Stomach (tissue), 9 donors: ENCODE data around the gene URGCP. TPM values are rescaled to one million over a fixed set of nuclear protein-coding genes. Genes with fewer than 3 reads are reported as not detected.
"Not testable (repeated sequence)": the region's sequence is repeated elsewhere in the genome, so short reads cannot be mapped to it uniquely, and the experiment has no call there.

Experiments used
- DNase-seq, 2 donors: peaks; one replicate each; pipeline versions ENCODE4 v3.0.0 to v3.0.0-alpha.2; 2013 to 2019
- H3K27ac ChIP-seq, 5 donors: fragments of 200-600 bp in 4 of 5; sonication (generic) in 4 of 5; one replicate each; pipeline ENCODE4 v1.5.1; 2013 to 2019; ENCODE audit warnings: mild to moderate bottlenecking in 1 of 5, moderate library complexity in 1 of 5
- H3K27me3 ChIP-seq, 3 donors: fragments of 200-600 bp; sonication (generic); one replicate each; pipeline ENCODE4 v1.5.1; 2017 to 2019; ENCODE audit warnings: mixed run types in 1 of 3
- H3K36me3 ChIP-seq, 4 donors: fragments of 200-600 bp; sonication (generic); 1 replicate in 3 of 4; 2 replicates in 1 of 4; pipeline ENCODE4 v1.5.1; 2016 to 2019
- H3K4me1 ChIP-seq, 4 donors: fragments of 200-600 bp; sonication (generic); one replicate each; pipeline ENCODE4 v1.5.1; 2016 to 2019
- H3K4me3 ChIP-seq, 4 donors: fragments of 200-600 bp; sonication (generic) in 3 of 4; one replicate each; pipeline ENCODE4 v1.5.1; 2016 to 2019; ENCODE audit warnings: mild to moderate bottlenecking in 1 of 4
- H3K9me3 ChIP-seq, 4 donors: fragments of 200-600 bp; sonication (generic); one replicate each; pipeline ENCODE4 v1.5.1; 2016 to 2019
- EP300 ChIP-seq: sonication (generic); formaldehyde crosslinking; IDR thresholded peaks from one replicate; pipeline ENCODE4 v1.6.1; 2017; ENCODE audit warnings: antibody characterized with exemption
- POLR2A ChIP-seq, 4 donors: fragments of 450-650 bp; IDR thresholded peaks; one replicate each; pipeline ENCODE4 v1.6.1; 2016; ENCODE audit warnings: antibody characterized with exemption in 4 of 4, control low read depth in 2 of 4, mild to moderate bottlenecking in 1 of 4, moderate library complexity in 1 of 4
- POLR2AphosphoS5 ChIP-seq, 3 donors: sonication (generic); formaldehyde crosslinking; IDR thresholded peaks; one replicate each; pipeline ENCODE4 v1.6.1; 2016; ENCODE audit warnings: antibody characterized with exemption in 3 of 3
- WGBS, 5 donors: extraction: QIAGEN DNeasy Blood & Tissue Kit in 3 of 5; methylation state at CpG; one replicate each; pipeline versions ENCODE4 v1.1.5 to v1.1.7; 2013 to 2018; 5-methylcytosine and 5-hydroxymethylcytosine counted together
- intact Hi-C: fragments of 100-400 bp; cut with DNase I; formaldehyde crosslinking; loops from one replicate; pipeline ENCODE4 v1.15.1; 2023; ENCODE audit warnings: low total_unique reads
- polyA plus RNA-seq, 3 donors: library from polyadenylated mRNA; stranded (reverse); fragments of 200-250 nt; gene quantifications; one replicate each; pipeline ENCODE4 v1.2.3, GENCODE V29; 2013
- small RNA-seq, 4 donors: library from RNA; depleted of rRNA; stranded (forward); fragments of <200 nt; gene quantifications; one replicate each; pipeline ENCODE3, GENCODE V24; 2016
- total RNA-seq, 5 donors: library from RNA; depleted of rRNA; stranded (reverse); fragments of >200 nt; gene quantifications; one replicate each; pipeline versions ENCODE4 v1.1.0 to v1.2.3, GENCODE V29; 2014 to 2016
- TF ChIP-seq, protein P1 (sequence below), 7 experiments: fragments of 450-650 bp in 4 of 7; fragments of 200-600 bp in 3 of 7; sonication (generic) in 3 of 7; IDR thresholded peaks; one replicate each; pipeline ENCODE4 v1.5.1; 2016 to 2019; ENCODE audit warnings: antibody characterized with exemption in 7 of 7, control low read depth in 2 of 7, mild to moderate bottlenecking in 1 of 7
- donor health status: healthy with polysubstance abuse.
- donor health status: Bipolar disorder and iron deficiency.
- donor health status: healthy.

Gene URGCP
- total and polyA plus RNA-seq, 8 donors, result 10.8 to 47.3 (median 24.2) TPM

DNA sequence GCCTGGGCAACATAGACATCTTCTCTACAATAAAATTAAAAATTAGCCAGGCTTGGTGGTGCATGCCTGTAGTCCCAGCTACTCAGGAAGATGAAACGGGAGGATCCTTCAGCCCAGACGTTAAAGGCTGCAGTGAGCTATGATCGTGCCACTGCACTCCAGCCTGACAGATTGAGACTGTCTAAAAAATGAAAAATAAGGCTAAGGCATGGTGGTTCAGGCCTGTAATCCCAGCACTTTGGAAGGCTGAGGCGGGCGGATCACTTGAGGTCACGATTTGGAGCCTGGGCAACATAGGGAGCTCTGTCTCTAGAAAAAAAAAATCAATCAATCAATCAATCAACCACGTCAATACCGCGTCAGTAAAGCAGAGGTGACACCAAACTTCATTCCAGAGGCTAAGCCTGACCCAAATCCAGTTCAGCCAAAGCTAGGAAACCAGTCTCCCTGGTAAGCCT is 68.2 kb downstream of the URGCP start:
- Histone ChIP-seq H3K36me3 (no peaks in the 10 kb centered on the region), H3K4me3 (peak overlapping the region in 1 of 4 donors; percentile 35), H3K27ac (peak overlapping the region in 2 of 5 donors; percentile 34 to 46), H3K9me3 (no peaks in the 10 kb centered on the region), H3K4me1 (peaks cover 0 to 14% (median 6%) of the 10 kb centered on the region in 4 donors), H3K27me3 (no peaks in the 10 kb centered on the region)
- intact Hi-C loops, result loop anchor here (10.0 kb wide), 1 partner anchor 253 kb away; the partner anchor contains the start of gene STK17A
- DNase-seq, result no peak
- no peak for TF ChIP-seq POLR2A (IDR thresholded peaks at IDR 0.05)
- no peak for TF ChIP-seq EP300
- TF ChIP-seq POLR2AphosphoS5 (IDR thresholded peaks at IDR 0.05), result no peak
- TF ChIP-seq, protein P1, sequence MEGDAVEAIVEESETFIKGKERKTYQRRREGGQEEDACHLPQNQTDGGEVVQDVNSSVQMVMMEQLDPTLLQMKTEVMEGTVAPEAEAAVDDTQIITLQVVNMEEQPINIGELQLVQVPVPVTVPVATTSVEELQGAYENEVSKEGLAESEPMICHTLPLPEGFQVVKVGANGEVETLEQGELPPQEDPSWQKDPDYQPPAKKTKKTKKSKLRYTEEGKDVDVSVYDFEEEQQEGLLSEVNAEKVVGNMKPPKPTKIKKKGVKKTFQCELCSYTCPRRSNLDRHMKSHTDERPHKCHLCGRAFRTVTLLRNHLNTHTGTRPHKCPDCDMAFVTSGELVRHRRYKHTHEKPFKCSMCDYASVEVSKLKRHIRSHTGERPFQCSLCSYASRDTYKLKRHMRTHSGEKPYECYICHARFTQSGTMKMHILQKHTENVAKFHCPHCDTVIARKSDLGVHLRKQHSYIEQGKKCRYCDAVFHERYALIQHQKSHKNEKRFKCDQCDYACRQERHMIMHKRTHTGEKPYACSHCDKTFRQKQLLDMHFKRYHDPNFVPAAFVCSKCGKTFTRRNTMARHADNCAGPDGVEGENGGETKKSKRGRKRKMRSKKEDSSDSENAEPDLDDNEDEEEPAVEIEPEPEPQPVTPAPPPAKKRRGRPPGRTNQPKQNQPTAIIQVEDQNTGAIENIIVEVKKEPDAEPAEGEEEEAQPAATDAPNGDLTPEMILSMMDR (IDR thresholded peaks at IDR 0.05), result no peak
- 66 to 80% (median 69%) methylated on average over 9 of the region's 9 CpGs for WGBS, 5 donors

DNA sequence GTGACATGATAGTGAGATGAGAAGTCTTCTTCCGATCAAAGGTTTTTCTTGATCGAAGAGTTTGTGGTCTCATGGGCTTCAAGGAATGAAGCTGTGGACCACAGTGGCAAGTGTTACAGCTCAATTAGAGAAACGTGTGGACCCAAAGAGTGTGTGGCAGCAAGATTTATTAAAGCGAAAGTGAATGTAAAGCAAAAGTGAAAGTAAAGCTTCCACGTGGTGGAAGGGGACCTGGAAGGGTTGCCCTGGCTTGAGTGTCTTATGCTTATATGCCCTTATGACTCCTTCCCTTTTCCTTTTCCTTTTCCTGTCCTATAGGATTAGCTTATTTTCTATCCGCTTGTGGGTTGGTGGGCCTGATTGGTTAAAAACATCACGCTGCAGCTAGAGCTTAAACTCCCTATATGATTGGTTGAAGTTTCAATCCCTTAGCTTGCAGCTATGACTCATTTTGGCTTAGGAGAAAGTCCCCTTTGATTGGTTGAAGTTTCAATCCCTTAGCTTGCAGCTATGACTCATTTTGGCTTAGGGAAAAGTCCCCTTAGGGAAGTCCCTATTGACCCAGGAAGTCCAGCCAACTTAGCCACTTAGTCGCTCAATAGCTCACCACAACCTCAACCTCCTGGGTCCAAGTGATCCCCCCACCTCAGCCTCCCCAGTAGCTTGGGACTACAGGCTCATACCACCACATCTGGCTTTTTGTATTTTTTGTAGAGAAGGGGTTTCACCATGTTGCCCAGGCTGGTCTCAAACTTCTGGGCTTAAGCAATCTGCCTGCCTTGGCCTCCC is 71.7 kb downstream of the URGCP start:
- DNase-seq, result peak in 1 of 2 donors; percentile 55
- Histone ChIP-seq H3K27ac (peak overlapping the region in 1 of 5 donors; percentile 29), H3K4me1 (peaks cover 0 to 14% (median 6%) of the 10 kb centered on the region in 4 donors), H3K27me3 (peaks cover 0 to 6% (median 0%) of the 10 kb centered on the region in 3 donors), H3K4me3 (peak overlapping the region; percentile 18 to 28 (median 24)), H3K9me3 (peaks cover 0 to 10% (median 3%) of the 10 kb centered on the region in 4 donors), H3K36me3 (no peaks in the 10 kb centered on the region)
- TF ChIP-seq EP300 (no peak), POLR2A (IDR thresholded peaks at IDR 0.05) (no peak), POLR2AphosphoS5 (IDR thresholded peaks at IDR 0.05) (no peak)
- TF ChIP-seq, protein P1 (IDR thresholded peaks at IDR 0.05), result no peak
- WGBS, 5 donors, result 58 to 68% (median 65%) methylated on average over 8 of the region's 8 CpGs
- intact Hi-C loops, result loop anchor here (10.0 kb wide), 1 partner anchor 250 kb away; the partner anchor contains the start of gene STK17A

DNA sequence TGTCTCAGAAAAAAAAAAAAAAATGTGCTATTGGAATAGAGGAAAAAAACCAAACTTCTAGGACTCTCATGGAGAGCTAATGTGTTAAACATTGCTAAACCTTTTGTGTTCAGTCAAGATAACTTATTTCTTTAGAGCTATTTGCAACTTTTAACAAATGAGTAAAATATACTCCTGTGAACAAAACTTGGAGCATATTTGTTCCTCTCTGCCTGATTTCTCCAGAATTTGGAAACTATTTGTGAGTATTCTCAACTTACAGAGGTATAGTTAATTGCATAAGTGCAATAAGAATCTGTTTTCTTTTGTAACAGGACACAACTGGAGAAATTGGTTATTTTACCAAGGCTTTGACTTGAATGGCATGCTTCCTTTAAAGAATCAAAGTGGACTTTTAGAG is 75.5 kb downstream of the URGCP start:
- not testable (repeated sequence) for H3K9me3 ChIP-seq, H3K4me1 ChIP-seq, DNase-seq, H3K27ac ChIP-seq, H3K4me3 ChIP-seq, H3K36me3 ChIP-seq
- intact Hi-C loops, result loop anchor here (10.0 kb wide), 1 partner anchor 246 kb away; the partner anchor contains the start of gene STK17A
- H3K27me3 ChIP-seq, result peaks cover 0 to 26% (median 0%) of the 10 kb centered on the region in 3 donors

Small RNA genes within 50 kb of the gene (small RNA-seq; reads per million reads assigned to genes)
- 0 reads per million in 4 donors for gene MRPS24

Other genes with a start within 250 kb of the URGCP start
- gene COA1, start 177.1 kb downstream of the URGCP start, total RNA-seq, result 100 to 1,000 TPM in 1 of 5 donors, 10 to 100 TPM in 4; 13.9 to 184 (median 95.3) TPM
- gene COA1, start 177.1 kb downstream of the URGCP start, polyA plus RNA-seq, result 10 to 100 TPM; 44.7 to 55.1 (median 46.6) TPM
- gene BLVRA, start 147.9 kb downstream of the URGCP start, total RNA-seq, result 10 to 100 TPM; 15.2 to 52.7 (median 33.5) TPM
- 10 to 100 TPM; 44.6 to 67.1 (median 48.3) TPM for gene BLVRA, start 147.9 kb downstream of the URGCP start, polyA plus RNA-seq
- 100 to 1,000 TPM in 2 of 5 donors, 10 to 100 TPM in 2, not detected in 1; 17.1 to 200 (median 126) TPM for gene MRPS24, start 37.1 kb downstream of the URGCP start, total RNA-seq
- 100 to 1,000 TPM; 159 to 191 (median 167) TPM for gene MRPS24, start 37.1 kb downstream of the URGCP start, polyA plus RNA-seq
- gene UBE2D4, start 19.8 kb upstream of the URGCP start, total RNA-seq, result 10 to 100 TPM in 1 of 5 donors, 1 to 10 TPM in 2, under 1 TPM in 1, not detected in 1; 0.58 to 51.8 (median 6.0) TPM
- 10 to 100 TPM; 10.9 to 12.5 (median 12.1) TPM for gene UBE2D4, start 19.8 kb upstream of the URGCP start, polyA plus RNA-seq
- not detected for gene SPDYE1, start 91.3 kb upstream of the URGCP start, total RNA-seq
- gene SPDYE1, start 91.3 kb upstream of the URGCP start, polyA plus RNA-seq, result not detected
- gene DBNL, start 138.1 kb upstream of the URGCP start, total RNA-seq, result 100 to 1,000 TPM in 2 of 5 donors, 10 to 100 TPM in 3; 27.4 to 154 (median 77.8) TPM
- 10 to 100 TPM; 75.9 to 98.7 (median 78.1) TPM for gene DBNL, start 138.1 kb upstream of the URGCP start, polyA plus RNA-seq
- gene PGAM2, start 159.0 kb upstream of the URGCP start, total RNA-seq, result under 1 TPM in 1 of 5 donors, not detected in 4; 0.92 TPM
- 1 to 10 TPM; 3.1 to 5.8 (median 4.2) TPM for gene PGAM2, start 159.0 kb upstream of the URGCP start, polyA plus RNA-seq
- gene POLM, start 175.9 kb upstream of the URGCP start, total RNA-seq, result 10 to 100 TPM in 4 of 5 donors, 1 to 10 TPM in 1; 4.7 to 94.2 (median 17.8) TPM
- gene POLM, start 175.9 kb upstream of the URGCP start, polyA plus RNA-seq, result 10 to 100 TPM; 10.2 to 18.6 (median 10.6) TPM
- gene AEBP1, start 197.7 kb upstream of the URGCP start, total RNA-seq, result 100 to 1,000 TPM in 1 of 5 donors, 10 to 100 TPM in 4; 37.3 to 179 (median 58.8) TPM
- gene AEBP1, start 197.7 kb upstream of the URGCP start, polyA plus RNA-seq, result 10 to 100 TPM; 14.6 to 36.7 (median 17.7) TPM
- gene POLD2, start 217.0 kb upstream of the URGCP start, total RNA-seq, result 10 to 100 TPM; 19.8 to 91.2 (median 34.3) TPM
- gene POLD2, start 217.0 kb upstream of the URGCP start, polyA plus RNA-seq, result 10 to 100 TPM; 77.2 to 85.4 (median 79.6) TPM
- not detected for gene MYL7, start 234.7 kb upstream of the URGCP start, total RNA-seq
- 1 to 10 TPM in 1 of 3 donors, not detected in 2; 2.2 TPM for gene MYL7, start 234.7 kb upstream of the URGCP start, polyA plus RNA-seq